ENCODE data around the gene IL3.

The IL3 gene

GRCh38 chr5:132074772-132075718 is 14.6 kb downstream of the IL3 start:
- TF ChIP-seq SPI1 (IDR thresholded peaks at IDR 0.05; ENCODE audit: borderline replicate concordance, low read depth) (no peak), GABPA (IDR thresholded peaks at IDR 0.05; ENCODE audit: low read depth) (no peak), POLR2AphosphoS5 (IDR thresholded peaks at IDR 0.05; ENCODE audit: low read depth) (no peak), REST (IDR thresholded peaks at IDR 0.05; ENCODE audit: insufficient replicate concordance, low read depth) (no peak)
- TF ChIP-seq, protein P1, sequence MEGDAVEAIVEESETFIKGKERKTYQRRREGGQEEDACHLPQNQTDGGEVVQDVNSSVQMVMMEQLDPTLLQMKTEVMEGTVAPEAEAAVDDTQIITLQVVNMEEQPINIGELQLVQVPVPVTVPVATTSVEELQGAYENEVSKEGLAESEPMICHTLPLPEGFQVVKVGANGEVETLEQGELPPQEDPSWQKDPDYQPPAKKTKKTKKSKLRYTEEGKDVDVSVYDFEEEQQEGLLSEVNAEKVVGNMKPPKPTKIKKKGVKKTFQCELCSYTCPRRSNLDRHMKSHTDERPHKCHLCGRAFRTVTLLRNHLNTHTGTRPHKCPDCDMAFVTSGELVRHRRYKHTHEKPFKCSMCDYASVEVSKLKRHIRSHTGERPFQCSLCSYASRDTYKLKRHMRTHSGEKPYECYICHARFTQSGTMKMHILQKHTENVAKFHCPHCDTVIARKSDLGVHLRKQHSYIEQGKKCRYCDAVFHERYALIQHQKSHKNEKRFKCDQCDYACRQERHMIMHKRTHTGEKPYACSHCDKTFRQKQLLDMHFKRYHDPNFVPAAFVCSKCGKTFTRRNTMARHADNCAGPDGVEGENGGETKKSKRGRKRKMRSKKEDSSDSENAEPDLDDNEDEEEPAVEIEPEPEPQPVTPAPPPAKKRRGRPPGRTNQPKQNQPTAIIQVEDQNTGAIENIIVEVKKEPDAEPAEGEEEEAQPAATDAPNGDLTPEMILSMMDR (IDR thresholded peaks at IDR 0.05; ENCODE audit: insufficient read depth, low read length): no peak
- DNase-seq (ENCODE audit: low read depth in 1 of 2, low spot score in 1 of 2): no peak
- Histone ChIP-seq H3K4me3 (replicated peaks; ENCODE audit: insufficient read depth, low read length) (no peak overlapping the region), H3K27ac (replicated peaks) (no peak overlapping the region), H3K27me3 (ENCODE audit: insufficient read depth, poor library complexity, severe bottlenecking) (no peaks in the 10 kb centered on the region)

GRCh38 chr5:132075719-132076077 is 15.2 kb downstream of the IL3 start:
- no peaks in the 10 kb centered on the region for H3K27me3 ChIP-seq (ENCODE audit: insufficient read depth, poor library complexity, severe bottlenecking)
- H3K27ac ChIP-seq (replicated peaks): no peak overlapping the region
- DNase-seq (ENCODE audit: low read depth in 1 of 2, low spot score in 1 of 2): no peak
- TF ChIP-seq POLR2AphosphoS5 (IDR thresholded peaks at IDR 0.05; ENCODE audit: low read depth) (no peak), REST (IDR thresholded peaks at IDR 0.05; ENCODE audit: insufficient replicate concordance, low read depth) (no peak), GABPA (IDR thresholded peaks at IDR 0.05; ENCODE audit: low read depth) (no peak), SPI1 (IDR thresholded peaks at IDR 0.05; ENCODE audit: borderline replicate concordance, low read depth) (no peak)
- TF ChIP-seq, protein P1 (IDR thresholded peaks at IDR 0.05; ENCODE audit: insufficient read depth, low read length): no peak
- no peak overlapping the region for H3K4me3 ChIP-seq (replicated peaks; ENCODE audit: insufficient read depth, low read length)

- no peak for DNase-seq (ENCODE audit: low read depth in 1 of 2, low spot score in 1 of 2)
- Histone ChIP-seq H3K27ac (replicated peaks) (no peak overlapping the region), H3K4me3 (replicated peaks; ENCODE audit: insufficient read depth, low read length) (no peak overlapping the region), H3K27me3 (ENCODE audit: insufficient read depth, poor library complexity, severe bottlenecking) (no peaks in the 10 kb centered on the region)
- TF ChIP-seq SPI1 (IDR thresholded peaks at IDR 0.05; ENCODE audit: borderline replicate concordance, low read depth) (no peak), GABPA (IDR thresholded peaks at IDR 0.05; ENCODE audit: low read depth) (no peak), POLR2AphosphoS5 (IDR thresholded peaks at IDR 0.05; ENCODE audit: low read depth) (no peak), REST (IDR thresholded peaks at IDR 0.05; ENCODE audit: insufficient replicate concordance, low read depth) (no peak)
Observed at GRCh38 chr5:132076202-132076830, 15.9 kb downstream of the IL3 start.
